GM12878 (cell line): ENCODE results near the gene NFKB2. TPM values are rescaled to one million over a fixed set of nuclear protein-coding genes. Genes with fewer than 3 reads are reported as not detected.

ENCODE experiments used
- ATAC-seq: fragments of 200-7000 bp; cut with Tn5 transposase; 3 replicates; pipeline ENCODE4 v1.9.1; 2020; ENCODE audit warnings: mild to moderate bottlenecking, moderate library complexity
- BruUV-seq: library from RNA; stranded (reverse); fragments of 400-500 nt; replicated peaks from 2 replicates; lab custom pipeline; 2021; lab: Mats Ljungman, UMichigan
- CTCF ChIA-PET: fragments of 300-600 bp; sonication (Branson Sonifier 250); formaldehyde crosslinking; extraction: SDS; loops from one replicate; lab custom pipeline; 2021; ENCODE audit warnings: inconsistent platforms; lab: Yijun Ruan, JAX
- POLR2A ChIA-PET: fragments of 350-600 bp; formaldehyde crosslinking; extraction: SDS; loops from one replicate; lab custom pipeline; 2021; ENCODE audit warnings: inconsistent platforms; lab: Charles Lee
- RAD21 ChIA-PET: fragments of 300-600 bp; sonication (Branson Sonifier 250); formaldehyde crosslinking; loops from one replicate; lab custom pipeline; 2023; ENCODE audit warnings: antibody characterized with exemption; ENCODE audit not compliant: unreplicated experiment; lab: Charles Lee
- SMC1A ChIA-PET: fragments of 300-600 bp; sonication (Branson Sonifier 250); formaldehyde crosslinking; loops from one replicate; lab custom pipeline; 2023; ENCODE audit not compliant: unreplicated experiment, uncharacterized antibody; lab: Charles Lee
- DNase-seq: peaks from one replicate; pipeline ENCODE4 v3.0.0-alpha.2; 2011; ENCODE audit warnings: low read depth, low spot score
- FAIRE-seq: peaks from 3 replicates; lab custom pipeline; 2011; peaks lifted over from hg19 to GRCh38; lab: Jason Lieb, UNC
- H2AFZ ChIP-seq: 2 replicates; pipeline ENCODE4 v1.6.0; 2011; ENCODE audit warnings: low read depth, low read length, control low read depth; ENCODE audit not compliant: control insufficient read depth
- H3K27ac ChIP-seq: 2 replicates; pipeline ENCODE4 v1.5.1; 2011; ENCODE audit warnings: control low read depth; ENCODE audit not compliant: control insufficient read depth, insufficient read depth
- H3K27me3 ChIP-seq, 2 experiments: replicated peaks in 1 of 2; 2 replicates each; pipeline versions ENCODE4 v1.6.0 to v1.6.1; 2011; ENCODE audit warnings: low read length in 1 of 2; ENCODE audit not compliant: control insufficient read depth in 2 of 2, insufficient read depth in 2 of 2
- H3K36me3 ChIP-seq, 2 experiments: 2 replicates each; pipeline ENCODE4 v1.5.1; 2011; ENCODE audit warnings: low read length in 1 of 2; ENCODE audit not compliant: control insufficient read depth in 2 of 2, insufficient read depth in 2 of 2
- H3K4me1 ChIP-seq: 2 replicates; pipeline ENCODE4 v1.6.1; 2011; ENCODE audit warnings: mild to moderate bottlenecking, low read length, moderate library complexity, mixed read lengths; ENCODE audit not compliant: control insufficient read depth, insufficient read depth
- H3K4me2 ChIP-seq: 2 replicates; pipeline ENCODE4 v1.6.0; 2011; ENCODE audit warnings: control low read depth; ENCODE audit not compliant: control insufficient read depth, insufficient read depth
- H3K4me3 ChIP-seq: fragments of 200-600 bp; sonication (generic); 2 replicates; pipeline ENCODE4 v1.5.1; 2016
- H3K79me2 ChIP-seq: 2 replicates; pipeline ENCODE4 v1.6.0; 2011; ENCODE audit warnings: low read length; ENCODE audit not compliant: control insufficient read depth, insufficient read depth
- H3K9ac ChIP-seq: 2 replicates; pipeline ENCODE4 v1.8.0; 2011; ENCODE audit warnings: low read length, control low read depth, mixed read lengths; ENCODE audit not compliant: control insufficient read depth, insufficient read depth
- H3K9me3 ChIP-seq: replicated peaks from 3 replicates; pipeline ENCODE4 v1.5.1; 2011; ENCODE audit warnings: mild to moderate bottlenecking, low read length; ENCODE audit not compliant: control insufficient read depth, insufficient read depth
- H4K20me1 ChIP-seq: 2 replicates; pipeline ENCODE4 v1.6.0; 2011; ENCODE audit not compliant: control insufficient read depth, insufficient read depth
- EGR1 ChIP-seq, 2 experiments: IDR thresholded peaks; 1 replicate in 1 of 2; 2 replicates in 1 of 2; pipeline ENCODE4 v1.6.1; 2011 to 2012; ENCODE audit warnings: low read depth in 2 of 2, low read length in 2 of 2, borderline replicate concordance in 1 of 2, mild to moderate bottlenecking in 1 of 2, moderate library complexity in 1 of 2
- POLR2AphosphoS5 ChIP-seq: IDR thresholded peaks from 2 replicates; pipeline ENCODE4 v1.6.1; 2011; ENCODE audit warnings: mild to moderate bottlenecking, low read length, inconsistent platforms
- WGBS: methylation state at CpG from one replicate; pipeline ENCODE4 v1.1.6; 2016; ENCODE audit warnings: low lambda C conversion rate; ENCODE audit not compliant: insufficient replicate concordance, insufficient coverage; ENCODE audit errors: missing lambda C conversion rate; 5-methylcytosine and 5-hydroxymethylcytosine counted together
- in situ Hi-C: fragments of 300-500 bp; cut with MboI; formaldehyde crosslinking; loops from 9 replicates; pipeline ENCODE4 v1.14.3; 2018; ENCODE audit warnings: mixed read lengths
- intact Hi-C: fragments of 100-400 bp; cut with micrococcal nuclease; formaldehyde crosslinking; loops from one replicate; pipeline ENCODE4 v1.14.2; 2022; ENCODE audit not compliant: unreplicated experiment
- polyA plus RNA-seq, 11 experiments: library from polyadenylated mRNA; depleted of rRNA in 4 of 11; unstranded in 6 of 11; stranded (reverse) in 5 of 11; fragments of >200 nt; fragmentation: Nextera tagmentation in 4 of 11; fragmentation: Illumina TruSeq in 1 of 11; extraction: Ambion mirVana in 4 of 11; extraction: Trizol in 1 of 11; gene quantifications; 1 replicate in 1 of 11; 2 replicates in 10 of 11; pipeline versions ENCODE4 v1.2.1 to v1.2.3, GENCODE V29; 2011 to 2016; ENCODE audit warnings: inconsistent platforms in 2 of 11, missing spikeins in 2 of 11, low read depth in 1 of 11
- total RNA-seq, 4 experiments: library from RNA; depleted of rRNA in 3 of 4; stranded (reverse); fragments of >200 nt in 3 of 4; fragmentation: Illumina TruSeq in 1 of 4; extraction: Trizol in 1 of 4; gene quantifications; 2 replicates each; pipeline versions ENCODE4 v1.2.1 to v1.2.3, GENCODE V29; 2013 to 2021

The NFKB2 gene
- total and polyA plus RNA-seq, 10 of the 15 experiments (the other 5 are each of a cell fraction or from before 2014, with no cell fraction given), result 0.56 to 144 (median 49.4) TPM

DNA sequence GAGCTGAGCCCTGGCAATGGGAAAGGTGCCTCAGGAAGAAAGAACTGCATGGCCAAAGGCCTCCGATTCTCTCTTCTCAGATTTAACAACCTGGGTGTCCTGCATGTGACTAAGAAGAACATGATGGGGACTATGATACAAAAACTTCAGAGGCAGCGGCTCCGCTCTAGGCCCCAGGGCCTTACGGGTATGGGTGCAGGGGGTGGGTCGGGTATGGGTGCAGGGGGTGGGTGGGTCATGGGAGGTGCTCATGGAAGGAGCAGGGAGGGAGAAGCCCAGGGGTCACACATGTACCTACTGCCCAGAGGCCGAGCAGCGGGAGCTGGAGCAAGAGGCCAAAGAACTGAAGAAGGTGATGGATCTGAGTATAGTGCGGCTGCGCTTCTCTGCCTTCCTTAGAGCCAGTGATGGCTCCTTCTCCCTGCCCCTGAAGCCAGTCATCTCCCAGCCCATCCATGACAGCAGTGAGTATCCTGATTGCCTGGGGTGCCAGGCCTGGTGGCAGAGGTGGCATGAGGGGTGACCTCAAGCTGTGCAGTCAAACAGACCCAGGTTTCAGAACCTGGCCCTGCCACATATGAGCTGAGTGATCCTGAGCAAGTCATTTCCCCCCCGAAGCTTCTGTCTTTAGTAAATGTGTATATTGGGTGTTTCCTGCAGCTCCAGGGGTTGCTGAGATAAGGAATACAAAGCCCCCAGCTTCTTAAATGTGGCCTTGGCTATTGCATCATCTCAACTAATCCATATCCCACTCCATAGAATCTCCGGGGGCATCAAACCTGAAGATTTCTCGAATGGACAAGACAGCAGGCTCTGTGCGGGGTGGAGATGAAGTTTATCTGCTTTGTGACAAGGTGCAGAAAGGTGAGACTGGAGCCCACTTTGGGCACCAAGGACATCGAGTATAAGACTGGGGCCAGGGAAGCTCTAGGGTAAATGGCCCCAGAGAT, 2.0 kb downstream of the NFKB2 start:
- Histone ChIP-seq H3K27me3 (no peaks in the 10 kb centered on the region), H3K4me3 (peak overlapping the region; percentile 100), H3K36me3 (peaks cover 17 to 40% of the 10 kb centered on the region in 2 experiments), H3K9me3 (no peaks in the 10 kb centered on the region; the same call in 2 of the 3 replicates), H3K79me2 (peaks cover 57% of the 10 kb centered on the region), H2AFZ (no peak overlapping the region), H3K27ac (peak overlapping the region; percentile 93), H4K20me1 (peaks cover 3% of the 10 kb centered on the region; the same call in 1 of the 2 replicates), H3K9ac (peak overlapping the region; percentile 99), H3K4me2 (peak overlapping the region; percentile 96), H3K4me1 (peaks cover 25% of the 10 kb centered on the region)
- ATAC-seq (no peak), FAIRE-seq (no peak), DNase-seq (no peak)
- TSS peak; percentile 56 for BruUV-seq
- ChIA-PET POLR2A (interaction anchor here (0.5 to 6.1 kb wide), 8 partner anchors 13 to 187 kb away, joined by 3 to 42 read pairs (median 4); partner anchors contain the start of genes CUEDC2 and FBXL15), CTCF (interaction anchor here (0.5 to 12.1 kb wide), 12 partner anchors 10 to 228 kb away, joined by 3 to 90 read pairs (median 5); partner anchors contain the start of genes CUEDC2 and FBXL15), SMC1A (interaction anchor here (1.0 to 3.5 kb wide), 5 partner anchors 12 to 167 kb away, joined by 3 to 15 read pairs (median 5); no protein-coding TSS in a partner anchor), RAD21 (interaction anchor here (1.3 to 5.8 kb wide), 7 partner anchors 10 to 186 kb away, joined by 3 to 33 read pairs (median 5); partner anchors contain the start of gene FBXL15)
- in situ Hi-C loops (no loop called here), intact Hi-C loops (loop anchor here (2.0 to 10.0 kb wide), 2 partner anchors 167 to 247 kb away; partner anchors contain the start of gene TRIM8)
- 68% methylated on average over 10 of the region's 14 CpGs for WGBS
- TF ChIP-seq EGR1 (IDR thresholded peaks at IDR 0.05; ENCODE audit: borderline replicate concordance in 1 of 2, low read depth in 2 of 2, low read length in 2 of 2) (no peak), POLR2AphosphoS5 (peak; percentile 3; the same call in 1 of the 2 replicates)
